IMR-90 (cell line): ENCODE results near the gene TIE1. TPM values are rescaled to one million over a fixed set of nuclear protein-coding genes. Genes with fewer than 3 reads are reported as not detected.
A peak's percentile ranks its signal among the peaks of the same experiment; 100 is the strongest.

ENCODE experiments used
- ATAC-seq: fragments of 200-7000 bp; cut with Tn5 transposase; 2 replicates; pipeline ENCODE4 v1.9.1; 2020; ENCODE audit warnings: low read depth, mild to moderate bottlenecking, moderate library complexity
- BruUV-seq: library from RNA; stranded (reverse); fragments of 400-500 nt; replicated peaks from 2 replicates; lab custom pipeline; 2021; lab: Mats Ljungman, UMichigan
- CTCF ChIA-PET: fragments of 300-600 bp; formaldehyde crosslinking; extraction: SDS; loops from one replicate; lab custom pipeline; 2021; ENCODE audit warnings: antibody characterized with exemption; lab: Yijun Ruan, JAX
- POLR2A ChIA-PET: fragments of 300-600 bp; sonication (Branson Sonifier 250); formaldehyde crosslinking; loops from one replicate; lab custom pipeline; 2022; ENCODE audit warnings: antibody characterized with exemption; ENCODE audit not compliant: unreplicated experiment; lab: Charles Lee
- DNase-seq: peaks from one replicate; pipeline ENCODE4 v3.0.0; 2013
- H2AFZ ChIP-seq: replicated peaks from 2 replicates; pipeline ENCODE3; 2013; ENCODE audit warnings: low read length, mild to moderate bottlenecking; ENCODE audit not compliant: poor library complexity
- H2AK5ac ChIP-seq: 2 replicates; pipeline ENCODE4 v1.6.1; 2013; ENCODE audit warnings: low read depth, low read length, inconsistent platforms
- H2AK9ac ChIP-seq: replicated peaks from 2 replicates; pipeline ENCODE3; 2013; ENCODE audit warnings: mild to moderate bottlenecking, low read depth, low read length, moderate library complexity; ENCODE audit not compliant: poor library complexity
- H2BK120ac ChIP-seq: 2 replicates; pipeline ENCODE4 v1.6.1; 2013; ENCODE audit warnings: low read depth, low read length, inconsistent platforms
- H2BK15ac ChIP-seq: 3 replicates; pipeline ENCODE4 v1.6.1; 2013; ENCODE audit warnings: low read depth, low read length, inconsistent platforms
- H2BK20ac ChIP-seq: 2 replicates; pipeline ENCODE4 v1.6.1; 2013; ENCODE audit warnings: low read depth, mild to moderate bottlenecking, inconsistent platforms, low read length, moderate library complexity
- H2BK5ac ChIP-seq: 2 replicates; pipeline ENCODE4 v1.6.1; 2013; ENCODE audit warnings: mild to moderate bottlenecking, low read depth, low read length, inconsistent platforms; ENCODE audit not compliant: poor library complexity, severe bottlenecking
- H3K14ac ChIP-seq: replicated peaks from 2 replicates; pipeline ENCODE4 v1.6.1; 2013; ENCODE audit warnings: low read depth, low read length, inconsistent platforms
- H3K18ac ChIP-seq: 2 replicates; pipeline ENCODE4 v1.6.1; 2013; ENCODE audit warnings: low read depth, low read length, control low read depth
- H3K23ac ChIP-seq: 2 replicates; pipeline ENCODE4 v1.6.1; 2013; ENCODE audit warnings: low read depth, low read length, inconsistent platforms
- H3K27ac ChIP-seq: 2 replicates; pipeline ENCODE4 v1.5.1; 2013; ENCODE audit warnings: mild to moderate bottlenecking, control low read depth, low read length; ENCODE audit not compliant: insufficient read depth
- H3K27me3 ChIP-seq: 2 replicates; pipeline ENCODE4 v1.6.1; 2013; ENCODE audit warnings: low read length; ENCODE audit not compliant: control insufficient read depth, insufficient read depth
- H3K36me3 ChIP-seq: 2 replicates; pipeline ENCODE4 v1.6.1; 2013; ENCODE audit warnings: low read length, mixed read lengths; ENCODE audit not compliant: control insufficient read depth, insufficient read depth
- H3K4ac ChIP-seq: 2 replicates; pipeline ENCODE4 v1.6.1; 2013; ENCODE audit warnings: low read depth, low read length, inconsistent platforms
- H3K4me1 ChIP-seq: 2 replicates; pipeline ENCODE4 v1.6.1; 2013; ENCODE audit warnings: low read length, mixed read lengths; ENCODE audit not compliant: control insufficient read depth, insufficient read depth
- H3K4me2 ChIP-seq: 2 replicates; pipeline ENCODE4 v1.6.1; 2013; ENCODE audit warnings: low read depth, mild to moderate bottlenecking, control low read depth, low read length, moderate library complexity
- H3K4me3 ChIP-seq: 2 replicates; pipeline ENCODE4 v1.5.1; 2013; ENCODE audit warnings: low read depth, mild to moderate bottlenecking, control low read depth, low read length, moderate library complexity; ENCODE audit not compliant: insufficient read depth
- H3K56ac ChIP-seq: 2 replicates; pipeline ENCODE4 v1.6.1; 2013; ENCODE audit warnings: low read length, inconsistent platforms; ENCODE audit not compliant: insufficient read depth; ENCODE audit errors: extremely low read depth
- H3K79me1 ChIP-seq, 2 experiments: 2 replicates each; pipeline ENCODE4 v1.6.1; 2013; ENCODE audit warnings: low read length in 2 of 2, inconsistent platforms in 1 of 2, low read depth in 1 of 2
- H3K9ac ChIP-seq: 2 replicates; pipeline ENCODE4 v1.6.1; 2013; ENCODE audit warnings: low read depth, low read length, control low read depth
- H3K9me1 ChIP-seq: 2 replicates; pipeline ENCODE4 v1.6.1; 2013; ENCODE audit warnings: low read length, inconsistent platforms; ENCODE audit not compliant: insufficient read depth
- H3K9me3 ChIP-seq: 2 replicates; pipeline ENCODE4 v1.6.1; 2013; ENCODE audit warnings: low read length; ENCODE audit not compliant: control insufficient read depth, insufficient read depth
- H4K20me1 ChIP-seq: 2 replicates; pipeline ENCODE4 v1.6.1; 2013; ENCODE audit warnings: low read length, inconsistent platforms; ENCODE audit not compliant: insufficient read depth
- H4K5ac ChIP-seq: 2 replicates; pipeline ENCODE4 v1.6.1; 2013; ENCODE audit warnings: mild to moderate bottlenecking, low read depth, low read length, control low read depth
- H4K8ac ChIP-seq, 2 experiments: 2 replicates each; pipeline ENCODE4 v1.6.1; 2013; ENCODE audit warnings: low read depth in 2 of 2, low read length in 2 of 2, control low read depth in 1 of 2, inconsistent platforms in 1 of 2
- H4K91ac ChIP-seq: 2 replicates; pipeline ENCODE4 v1.6.1; 2013; ENCODE audit warnings: low read depth, low read length, inconsistent platforms; ENCODE audit not compliant: insufficient read depth
- ELK1 ChIP-seq: fragments of 150-350 bp; IDR thresholded peaks from 2 replicates; pipeline ENCODE4 v1.6.1; 2016; ENCODE audit warnings: low read depth, mild to moderate bottlenecking, low read length, moderate library complexity, borderline replicate concordance
- FOS ChIP-seq: fragments of 150-350 bp; IDR thresholded peaks from 2 replicates; pipeline ENCODE4 v1.6.1; 2016; ENCODE audit warnings: low read depth, low read length
- MAFK ChIP-seq: IDR thresholded peaks from 2 replicates; pipeline ENCODE4 v1.6.1; 2012; ENCODE audit warnings: low read depth, low read length, improper control_type of control experiment
- POLR2A ChIP-seq: IDR thresholded peaks from 2 replicates; pipeline ENCODE4 v1.6.1; 2012; ENCODE audit warnings: mild to moderate bottlenecking, low read depth, low read length
- RFX5 ChIP-seq: IDR thresholded peaks from 2 replicates; pipeline ENCODE4 v1.8.0; 2012; ENCODE audit warnings: low read depth, mild to moderate bottlenecking, low read length, moderate library complexity
- WGBS, 2 experiments: methylation state at CpG; one replicate each; pipeline versions ENCODE4 v1.1.5 to v1.1.7; 2013; ENCODE audit warnings: missing lambda C conversion rate in 2 of 2; ENCODE audit not compliant: insufficient read length in 1 of 2; ENCODE audit errors: extremely low coverage in 2 of 2; 5-methylcytosine and 5-hydroxymethylcytosine counted together
- dilution Hi-C: fragments of 300-500 bp; cut with HindIII; formaldehyde crosslinking; loops from one replicate; pipeline ENCODE4 v1.14.3; 2018; ENCODE audit warnings: low sequenced_read_pairs; ENCODE audit not compliant: unreplicated experiment
- in situ Hi-C: fragments of 300-500 bp; cut with MboI; formaldehyde crosslinking; loops from 3 replicates; pipeline ENCODE4 v1.14.3; 2019; ENCODE audit warnings: low sequenced_read_pairs, inconsistent platforms, mixed read lengths
- intact Hi-C: fragments of 100-400 bp; cut with micrococcal nuclease; formaldehyde crosslinking; loops from 2 replicates; pipeline ENCODE4 v1.10.0; 2022
- polyA plus RNA-seq, 3 experiments: library from polyadenylated mRNA; depleted of rRNA; stranded (reverse); fragments of >200 nt; gene quantifications; 2 replicates each; pipeline ENCODE4 v1.2.3, GENCODE V29; 2012; ENCODE audit warnings: low replicate concordance in 1 of 3
- total RNA-seq: library from RNA; depleted of rRNA; stranded (reverse); fragments of >200 nt; gene quantifications from 2 replicates; pipeline ENCODE4 v1.2.3, GENCODE V29; 2012

TIE1 gene
- total and polyA plus RNA-seq, 2 of the 4 experiments (the other 2 are of a cell fraction), result 2.3 to 7.5 TPM

GRCh38 chr1:43350976-43351375 is 50.2 kb downstream of the TIE1 start:
- CTCF ChIA-PET, result no interaction called here
- Histone ChIP-seq H3K9me3 (no peaks in the 10 kb centered on the region), H4K5ac (no peak overlapping the region), H2AK9ac (no peak overlapping the region), H3K23ac (no peak overlapping the region), H3K4me2 (no peak overlapping the region), H3K18ac (no peak overlapping the region), H2AFZ (no peak overlapping the region), H3K4ac (no peak overlapping the region), H3K27ac (no peak overlapping the region), H2BK20ac (0 out of 2 replicates have a peak overlapping the region, but pooled peaks have one; percentile 39), H4K8ac (no peak overlapping the region), H2BK5ac (no peak overlapping the region), H3K4me3 (no peak overlapping the region), H4K20me1 (peaks cover 3% of the 10 kb centered on the region; the same call in 1 of the 2 replicates), H3K9me1 (peaks cover 13% of the 10 kb centered on the region), H2BK15ac (no peak overlapping the region), H2AK5ac (0 out of 2 replicates have a peak overlapping the region, but pooled peaks have one; percentile 68), H3K36me3 (no peaks in the 10 kb centered on the region), H3K79me1 (no peaks in the 10 kb centered on the region), H4K91ac (no peak overlapping the region), H3K27me3 (0 out of 2 replicates have a peak, but pooled peaks cover 7% of the 10 kb centered on the region), H3K4me1 (peaks cover 15% of the 10 kb centered on the region), H3K56ac (no peak overlapping the region), H3K14ac (no peak overlapping the region), H3K9ac (no peak overlapping the region), H2BK120ac (no peak overlapping the region)
- BruUV-seq, result no TSS peak
- POLR2A ChIA-PET, result no interaction called here
- DNase-seq (no peak), ATAC-seq (no peak)
- intact Hi-C loops (no loop called here), dilution Hi-C loops (no loop called here), in situ Hi-C loops (loop anchor here (10.0 kb wide), 1 partner anchor 116 kb away; no protein-coding TSS in a partner anchor)
- WGBS, 2 experiments, result no CpG with 5 or more reads among the region's 1 CpG
- TF ChIP-seq POLR2A, result no peak
- no peak for TF ChIP-seq RFX5
- TF ChIP-seq MAFK, result no peak
- no peak for TF ChIP-seq FOS
- TF ChIP-seq ELK1, result no peak
